SK-N-SH treated with all-trans-retinoic acid at 6 μM for 48 hours (cell line): Measurements from ENCODE around the gene PHF8.

Experiments
- ATAC-seq: fragments of 200-7000 bp; cut with Tn5 transposase; 3 replicates; pipeline ENCODE4 v1.9.1; 2020; ENCODE audit warnings: mild to moderate bottlenecking, moderate library complexity
- ARNTL ChIP-seq: fragments of 450-650 bp; formaldehyde crosslinking; IDR thresholded peaks from 2 replicates; pipeline ENCODE4 v1.5.0; 2020; ENCODE audit warnings: low read depth, mild to moderate bottlenecking, moderate library complexity, borderline replicate concordance
- BACH2 ChIP-seq: fragments of 250-450 bp; sonication (Bioruptor Pico); IDR thresholded peaks from 2 replicates; pipeline ENCODE4 v1.9.0; 2021; ENCODE audit warnings: mild to moderate bottlenecking, borderline replicate concordance
- CSDC2 ChIP-seq: fragments of 250-450 bp; sonication (Bioruptor Pico); IDR thresholded peaks from 2 replicates; pipeline ENCODE4 v1.5.0; 2020; ENCODE audit warnings: mild to moderate bottlenecking, moderate library complexity
- ESRRG ChIP-seq: fragments of 250-450 bp; sonication (Bioruptor Pico); IDR thresholded peaks from 2 replicates; pipeline ENCODE4 v1.6.1; 2021; ENCODE audit warnings: mild to moderate bottlenecking
- GLIS3 ChIP-seq: fragments of 250-450 bp; sonication (Bioruptor Pico); IDR thresholded peaks from 2 replicates; pipeline ENCODE4 v1.5.0; 2020; ENCODE audit warnings: mild to moderate bottlenecking, moderate library complexity
- ISL1 ChIP-seq: fragments of 250-450 bp; sonication (Bioruptor Pico); IDR thresholded peaks from 2 replicates; pipeline ENCODE4 v2.1.2; 2022; ENCODE audit warnings: mild to moderate bottlenecking, moderate library complexity
- PPARA ChIP-seq: fragments of 250-450 bp; sonication (Bioruptor Pico); IDR thresholded peaks from 2 replicates; pipeline ENCODE4 v1.5.0; 2020; ENCODE audit warnings: mild to moderate bottlenecking, borderline replicate concordance
- RARB ChIP-seq: fragments of 250-450 bp; sonication (Bioruptor Pico); IDR thresholded peaks from 2 replicates; pipeline ENCODE4 v1.8.0; 2021; ENCODE audit warnings: mild to moderate bottlenecking, moderate library complexity
- SNAI2 ChIP-seq: fragments of 250-450 bp; sonication (Bioruptor Pico); IDR thresholded peaks from 2 replicates; pipeline ENCODE4 v1.5.0; 2020; ENCODE audit warnings: mild to moderate bottlenecking, moderate library complexity
- TCF4 ChIP-seq: fragments of 250-450 bp; sonication (Bioruptor Pico); IDR thresholded peaks from 2 replicates; pipeline ENCODE4 v1.8.0; 2021; ENCODE audit warnings: mild to moderate bottlenecking, moderate library complexity, borderline replicate concordance
- ZC3H10 ChIP-seq: fragments of 250-450 bp; sonication (Bioruptor Pico); IDR thresholded peaks from 2 replicates; pipeline ENCODE4 v1.5.1; 2021; ENCODE audit warnings: mild to moderate bottlenecking, moderate library complexity
- ZFP3 ChIP-seq: fragments of 250-450 bp; sonication (Bioruptor Pico); IDR thresholded peaks from 2 replicates; pipeline ENCODE4 v1.5.0; 2020; ENCODE audit warnings: mild to moderate bottlenecking, moderate library complexity
- ZFP30 ChIP-seq: fragments of 450-650 bp; formaldehyde crosslinking; IDR thresholded peaks from 2 replicates; pipeline ENCODE4 v1.5.0; 2022; ENCODE audit warnings: mild to moderate bottlenecking, moderate library complexity
- ZNF565 ChIP-seq: fragments of 450-650 bp; formaldehyde crosslinking; conservative IDR thresholded peaks from 2 replicates; pipeline ENCODE4 v1.5.0; 2020; ENCODE audit warnings: low read depth, mild to moderate bottlenecking, moderate library complexity
- ZNF70 ChIP-seq: fragments of 450-650 bp; formaldehyde crosslinking; IDR thresholded peaks from 2 replicates; pipeline ENCODE4 v1.5.0; 2020; ENCODE audit warnings: mild to moderate bottlenecking, moderate library complexity
- ZNF8 ChIP-seq: fragments of 450-650 bp; formaldehyde crosslinking; IDR thresholded peaks from 2 replicates; pipeline ENCODE4 v1.5.0; 2020; ENCODE audit warnings: mild to moderate bottlenecking, moderate library complexity
- TF ChIP-seq, protein P1 (sequence below): fragments of 250-450 bp; sonication (Bioruptor Pico); IDR thresholded peaks from 2 replicates; pipeline ENCODE4 v1.8.0; 2021; ENCODE audit warnings: low read depth, mild to moderate bottlenecking, moderate library complexity, borderline replicate concordance
- TF ChIP-seq, protein P2 (sequence below): fragments of 250-450 bp; sonication (Bioruptor Pico); IDR thresholded peaks from 2 replicates; pipeline ENCODE4 v1.5.1; 2021; ENCODE audit warnings: mild to moderate bottlenecking, moderate library complexity
- TF ChIP-seq, protein P3 (sequence below): fragments of 250-450 bp; sonication (Bioruptor Pico); IDR thresholded peaks from 2 replicates; pipeline ENCODE4 v1.8.0; 2020; ENCODE audit warnings: mild to moderate bottlenecking, moderate library complexity, borderline replicate concordance
- TF ChIP-seq, protein P4 (sequence below): fragments of 250-450 bp; sonication (Bioruptor Pico); IDR thresholded peaks from 2 replicates; pipeline ENCODE4 v1.5.0; 2020; ENCODE audit warnings: mild to moderate bottlenecking, moderate library complexity

PHF8 gene

DNA sequence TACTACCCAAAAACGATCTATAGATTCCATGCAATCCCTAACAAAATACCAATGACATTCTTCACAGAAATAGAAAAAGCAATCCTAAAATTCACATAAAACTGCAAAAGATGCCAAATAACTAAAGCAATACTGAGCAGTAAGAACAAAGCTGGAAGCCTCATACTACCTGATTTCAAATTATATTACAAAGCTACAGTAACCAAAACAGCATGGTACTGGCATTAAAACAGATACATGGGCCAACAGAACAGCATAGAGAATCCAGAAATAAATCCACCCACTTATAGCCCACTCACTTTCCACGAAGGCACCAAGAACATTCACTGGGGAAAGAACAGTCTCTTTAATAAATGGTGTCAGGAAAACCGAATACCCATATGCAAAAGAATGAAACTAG, 74.7 kb downstream of the PHF8 start:
- TF ChIP-seq ARNTL (CRISPR knock-in tag) (no peak), SNAI2 (no peak)
- TF ChIP-seq, protein P1, sequence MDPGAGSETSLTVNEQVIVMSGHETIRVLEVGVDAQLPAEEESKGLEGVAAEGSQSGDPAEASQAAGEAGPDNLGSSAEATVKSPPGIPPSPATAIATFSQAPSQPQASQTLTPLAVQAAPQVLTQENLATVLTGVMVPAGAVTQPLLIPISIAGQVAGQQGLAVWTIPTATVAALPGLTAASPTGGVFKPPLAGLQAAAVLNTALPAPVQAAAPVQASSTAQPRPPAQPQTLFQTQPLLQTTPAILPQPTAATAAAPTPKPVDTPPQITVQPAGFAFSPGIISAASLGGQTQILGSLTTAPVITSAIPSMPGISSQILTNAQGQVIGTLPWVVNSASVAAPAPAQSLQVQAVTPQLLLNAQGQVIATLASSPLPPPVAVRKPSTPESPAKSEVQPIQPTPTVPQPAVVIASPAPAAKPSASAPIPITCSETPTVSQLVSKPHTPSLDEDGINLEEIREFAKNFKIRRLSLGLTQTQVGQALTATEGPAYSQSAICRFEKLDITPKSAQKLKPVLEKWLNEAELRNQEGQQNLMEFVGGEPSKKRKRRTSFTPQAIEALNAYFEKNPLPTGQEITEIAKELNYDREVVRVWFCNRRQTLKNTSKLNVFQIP (CRISPR knock-in tag), result no peak
- TF ChIP-seq, all 23 proteins: peak for 0
- ATAC-seq, result no peak

DNA sequence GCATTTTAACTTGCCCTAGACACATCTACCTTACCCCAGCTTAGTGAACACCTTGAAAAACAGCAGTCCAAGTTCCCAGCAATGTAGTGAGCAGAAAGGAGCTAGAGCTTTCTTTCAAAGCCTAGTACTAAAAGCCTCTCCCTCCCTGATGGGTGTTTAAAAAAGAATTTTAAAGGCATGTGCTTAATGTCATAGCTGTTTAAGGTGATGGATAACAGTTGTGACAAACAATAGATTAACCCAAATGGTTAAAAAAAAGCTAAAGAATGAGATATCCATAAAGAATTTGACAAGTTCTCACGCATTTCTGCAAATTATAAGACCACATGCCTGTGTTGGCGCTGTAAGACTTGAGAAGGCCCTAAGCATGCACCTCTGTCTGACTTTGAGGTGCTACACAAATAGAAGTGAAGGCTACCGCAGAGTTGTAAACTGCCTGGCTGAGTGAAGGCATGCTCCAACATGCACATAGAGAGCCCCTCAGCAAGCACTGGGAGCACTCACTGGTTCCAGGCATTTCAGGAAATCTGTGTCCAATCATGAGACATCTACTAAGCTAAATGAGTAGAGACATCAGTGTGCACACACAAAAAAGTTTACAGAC, 94.0 kb downstream of the PHF8 start:
- peak; percentile 92 for ATAC-seq
- TF ChIP-seq, protein P2, sequence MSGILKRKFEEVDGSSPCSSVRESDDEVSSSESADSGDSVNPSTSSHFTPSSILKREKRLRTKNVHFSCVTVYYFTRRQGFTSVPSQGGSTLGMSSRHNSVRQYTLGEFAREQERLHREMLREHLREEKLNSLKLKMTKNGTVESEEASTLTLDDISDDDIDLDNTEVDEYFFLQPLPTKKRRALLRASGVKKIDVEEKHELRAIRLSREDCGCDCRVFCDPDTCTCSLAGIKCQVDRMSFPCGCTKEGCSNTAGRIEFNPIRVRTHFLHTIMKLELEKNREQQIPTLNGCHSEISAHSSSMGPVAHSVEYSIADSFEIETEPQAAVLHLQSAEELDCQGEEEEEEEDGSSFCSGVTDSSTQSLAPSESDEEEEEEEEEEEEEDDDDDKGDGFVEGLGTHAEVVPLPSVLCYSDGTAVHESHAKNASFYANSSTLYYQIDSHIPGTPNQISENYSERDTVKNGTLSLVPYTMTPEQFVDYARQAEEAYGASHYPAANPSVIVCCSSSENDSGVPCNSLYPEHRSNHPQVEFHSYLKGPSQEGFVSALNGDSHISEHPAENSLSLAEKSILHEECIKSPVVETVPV (CRISPR knock-in tag), result no peak
- TF ChIP-seq ZNF70 (CRISPR knock-in tag), result no peak

DNA sequence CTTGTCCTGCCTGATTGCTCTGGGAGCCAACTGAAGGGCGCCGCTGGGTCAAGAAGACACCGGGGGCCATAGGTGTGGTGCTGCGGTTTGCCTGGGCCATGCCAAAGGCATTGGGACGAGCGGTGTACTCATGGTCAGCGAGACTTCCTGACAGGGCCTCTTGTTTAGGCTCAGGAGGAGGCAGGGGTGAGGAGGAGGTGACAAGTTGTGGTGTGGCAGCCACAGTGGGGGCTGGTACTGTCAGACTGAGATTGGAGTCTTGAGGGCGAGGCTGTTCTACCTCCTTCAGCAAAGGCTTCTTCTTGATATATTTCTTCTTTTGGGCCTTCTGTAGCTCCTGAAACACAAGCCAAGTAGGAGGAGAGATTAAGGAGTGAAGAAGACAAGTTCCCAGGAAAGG, 104.1 kb downstream of the PHF8 start:
- no peak for ATAC-seq
- TF ChIP-seq SNAI2 (no peak), CSDC2 (no peak), ESRRG (CRISPR knock-in tag) (no peak), ZNF565 (CRISPR knock-in tag) (no peak)
- TF ChIP-seq, all 23 proteins: peak for 0

DNA sequence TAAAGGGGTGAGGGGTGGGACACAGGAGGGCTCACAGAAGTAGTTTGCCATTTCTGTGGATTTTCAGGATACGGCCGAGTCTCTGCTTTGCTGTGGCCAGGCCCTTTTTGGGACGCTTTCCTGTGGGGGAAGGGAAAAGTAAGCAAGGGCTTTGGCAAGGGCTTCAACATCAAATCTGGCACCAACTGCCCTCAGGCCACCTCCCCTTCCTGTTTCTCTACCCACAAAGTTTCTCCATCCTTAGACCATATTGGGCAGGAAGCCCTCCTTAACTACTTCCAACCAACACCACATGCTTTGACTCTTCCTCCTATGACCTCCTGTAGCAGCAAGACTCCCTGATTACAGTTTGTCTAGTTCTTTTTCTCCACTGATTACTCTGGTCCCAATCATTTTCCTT, 105.1 kb downstream of the PHF8 start:
- TF ChIP-seq ZFP3 (no peak), ZNF70 (CRISPR knock-in tag) (no peak), BACH2 (CRISPR knock-in tag) (no peak), ARNTL (CRISPR knock-in tag) (no peak), ZC3H10 (CRISPR knock-in tag) (no peak), RARB (CRISPR knock-in tag) (no peak), ZFP30 (CRISPR knock-in tag) (no peak), ESRRG (CRISPR knock-in tag) (no peak), ZNF8 (no peak), GLIS3 (CRISPR knock-in tag) (no peak), TCF4 (no peak), CSDC2 (no peak), ISL1 (CRISPR knock-in tag) (no peak), SNAI2 (no peak), PPARA (CRISPR knock-in tag) (no peak)
- TF ChIP-seq, protein P1 (CRISPR knock-in tag), result no peak
- TF ChIP-seq, protein P3, sequence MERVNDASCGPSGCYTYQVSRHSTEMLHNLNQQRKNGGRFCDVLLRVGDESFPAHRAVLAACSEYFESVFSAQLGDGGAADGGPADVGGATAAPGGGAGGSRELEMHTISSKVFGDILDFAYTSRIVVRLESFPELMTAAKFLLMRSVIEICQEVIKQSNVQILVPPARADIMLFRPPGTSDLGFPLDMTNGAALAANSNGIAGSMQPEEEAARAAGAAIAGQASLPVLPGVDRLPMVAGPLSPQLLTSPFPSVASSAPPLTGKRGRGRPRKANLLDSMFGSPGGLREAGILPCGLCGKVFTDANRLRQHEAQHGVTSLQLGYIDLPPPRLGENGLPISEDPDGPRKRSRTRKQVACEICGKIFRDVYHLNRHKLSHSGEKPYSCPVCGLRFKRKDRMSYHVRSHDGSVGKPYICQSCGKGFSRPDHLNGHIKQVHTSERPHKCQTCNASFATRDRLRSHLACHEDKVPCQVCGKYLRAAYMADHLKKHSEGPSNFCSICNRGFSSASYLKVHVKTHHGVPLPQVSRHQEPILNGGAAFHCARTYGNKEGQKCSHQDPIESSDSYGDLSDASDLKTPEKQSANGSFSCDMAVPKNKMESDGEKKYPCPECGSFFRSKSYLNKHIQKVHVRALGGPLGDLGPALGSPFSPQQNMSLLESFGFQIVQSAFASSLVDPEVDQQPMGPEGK, result no peak
- TF ChIP-seq, protein P4, sequence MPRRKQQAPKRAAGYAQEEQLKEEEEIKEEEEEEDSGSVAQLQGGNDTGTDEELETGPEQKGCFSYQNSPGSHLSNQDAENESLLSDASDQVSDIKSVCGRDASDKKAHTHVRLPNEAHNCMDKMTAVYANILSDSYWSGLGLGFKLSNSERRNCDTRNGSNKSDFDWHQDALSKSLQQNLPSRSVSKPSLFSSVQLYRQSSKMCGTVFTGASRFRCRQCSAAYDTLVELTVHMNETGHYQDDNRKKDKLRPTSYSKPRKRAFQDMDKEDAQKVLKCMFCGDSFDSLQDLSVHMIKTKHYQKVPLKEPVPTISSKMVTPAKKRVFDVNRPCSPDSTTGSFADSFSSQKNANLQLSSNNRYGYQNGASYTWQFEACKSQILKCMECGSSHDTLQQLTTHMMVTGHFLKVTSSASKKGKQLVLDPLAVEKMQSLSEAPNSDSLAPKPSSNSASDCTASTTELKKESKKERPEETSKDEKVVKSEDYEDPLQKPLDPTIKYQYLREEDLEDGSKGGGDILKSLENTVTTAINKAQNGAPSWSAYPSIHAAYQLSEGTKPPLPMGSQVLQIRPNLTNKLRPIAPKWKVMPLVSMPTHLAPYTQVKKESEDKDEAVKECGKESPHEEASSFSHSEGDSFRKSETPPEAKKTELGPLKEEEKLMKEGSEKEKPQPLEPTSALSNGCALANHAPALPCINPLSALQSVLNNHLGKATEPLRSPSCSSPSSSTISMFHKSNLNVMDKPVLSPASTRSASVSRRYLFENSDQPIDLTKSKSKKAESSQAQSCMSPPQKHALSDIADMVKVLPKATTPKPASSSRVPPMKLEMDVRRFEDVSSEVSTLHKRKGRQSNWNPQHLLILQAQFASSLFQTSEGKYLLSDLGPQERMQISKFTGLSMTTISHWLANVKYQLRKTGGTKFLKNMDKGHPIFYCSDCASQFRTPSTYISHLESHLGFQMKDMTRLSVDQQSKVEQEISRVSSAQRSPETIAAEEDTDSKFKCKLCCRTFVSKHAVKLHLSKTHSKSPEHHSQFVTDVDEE (CRISPR knock-in tag), result no peak
- TF ChIP-seq, protein P2 (CRISPR knock-in tag), result no peak
- no peak for ATAC-seq
